Measurements from ENCODE around the gene CREB3L2.

GRCh38 chr7:137886746-137887145, 115.1 kb downstream of the CREB3L2 start:
- TF ChIP-seq CTCF (conservative IDR thresholded peaks at IDR 0.05) (no peak), EZH2 (IDR thresholded peaks at IDR 0.05; ENCODE audit: low read depth) (no peak)

All from PC-9 (cell line).